ENCODE data around the gene FCGBP.
"Not testable (repeated sequence)": the region's sequence is repeated elsewhere in the genome, so short reads cannot be mapped to it uniquely, and the experiment has no call there.

FCGBP gene

GRCh38 chr19:39934584-39935363, at the start of gene FCGBP:
FCGBP (minus strand) TSS chr19:39934634.
- no peak for TF ChIP-seq ZNF274 (IDR thresholded peaks at IDR 0.05; ENCODE audit: low read depth, low read length)
- no peak within 1 kb of the TSS for H3K4me3 ChIP-seq (ENCODE audit: low read length)

GRCh38 chr19:39983695-39984300, 49.4 kb upstream of the FCGBP start:
- no peak for TF ChIP-seq ZNF274 (IDR thresholded peaks at IDR 0.05; ENCODE audit: low read depth, low read length)
- H3K4me3 ChIP-seq (ENCODE audit: low read length), result no peak overlapping the region

GRCh38 chr19:39982883-39983282, 48.4 kb upstream of the FCGBP start:
- TF ChIP-seq ZNF274 (IDR thresholded peaks at IDR 0.05; ENCODE audit: low read depth, low read length), result no peak

DNA sequence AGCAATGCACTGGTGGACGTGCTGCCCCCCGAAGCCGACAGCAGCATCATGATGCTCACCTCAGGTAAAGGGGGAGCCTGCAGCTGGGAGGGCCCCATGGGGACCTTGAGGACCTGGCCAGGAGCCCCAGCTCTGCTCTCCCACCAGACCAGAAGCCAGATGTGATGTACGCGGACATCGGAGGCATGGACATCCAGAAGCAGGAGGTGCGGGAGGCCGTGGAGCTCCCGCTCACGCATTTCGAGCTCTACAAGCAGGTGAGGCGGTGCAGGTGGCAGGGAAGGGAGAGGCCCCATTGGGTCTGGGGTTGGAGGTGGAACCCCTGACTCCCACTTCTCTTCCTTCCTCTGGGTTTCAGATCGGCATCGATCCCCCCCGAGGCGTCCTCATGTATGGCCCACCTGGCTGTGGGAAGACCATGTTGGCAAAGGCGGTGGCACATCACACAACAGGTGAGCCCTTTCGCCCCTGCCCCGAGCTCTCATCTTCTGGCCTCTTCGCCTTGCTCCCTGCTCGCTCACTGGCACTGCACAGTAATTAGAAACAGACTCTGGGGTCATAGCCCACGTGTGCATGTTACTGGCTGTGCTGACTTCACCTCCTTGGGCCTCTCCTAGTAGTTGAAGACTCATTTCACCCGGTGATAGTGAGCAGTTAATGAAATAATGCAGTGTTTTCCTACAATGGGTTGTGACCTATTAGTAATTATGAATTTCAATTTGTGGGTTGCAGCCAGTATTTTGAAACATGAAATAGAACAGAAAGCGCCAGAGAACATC, 40.1 kb upstream of the FCGBP start:
- no peak overlapping the region for H3K4me3 ChIP-seq (ENCODE audit: low read length)
- TF ChIP-seq ZNF274 (IDR thresholded peaks at IDR 0.05; ENCODE audit: low read depth, low read length), result no peak

More at GRCh38 chr19:39982883-39983282, 48.4 kb upstream of the FCGBP start:
- no peak overlapping the region for H3K4me3 ChIP-seq (ENCODE audit: low read length)

DNA sequence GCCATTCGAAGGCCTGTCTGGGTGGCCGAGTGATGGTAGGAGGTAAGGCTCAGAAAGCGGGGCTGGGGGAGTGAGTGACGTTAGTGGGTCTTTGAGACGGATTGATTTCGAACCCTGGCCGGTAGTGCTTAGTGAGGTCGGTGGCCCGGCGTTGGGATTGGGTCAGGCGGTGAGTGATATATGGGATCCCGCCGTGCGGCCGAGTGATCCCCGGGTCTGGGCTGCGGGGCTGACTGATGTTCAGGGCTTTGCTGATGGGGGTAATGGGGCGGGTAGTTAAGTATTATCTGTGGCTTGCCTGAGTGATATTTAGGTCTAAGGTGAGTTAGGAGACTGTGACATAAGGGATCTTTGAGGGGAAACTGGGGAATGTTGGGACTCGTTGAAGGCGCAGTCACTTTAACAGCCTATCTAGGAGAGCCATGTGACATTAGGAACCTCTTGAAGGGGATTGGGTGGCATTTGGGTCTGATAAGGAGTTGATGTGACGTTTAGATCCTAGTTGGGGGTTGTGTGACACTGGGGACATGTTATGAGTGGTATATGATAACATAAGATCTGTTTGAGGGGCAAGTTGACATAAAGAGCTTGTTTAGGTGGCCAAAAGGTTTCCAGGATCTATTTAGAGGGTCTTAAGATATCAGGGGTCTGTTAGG, 37.1 kb upstream of the FCGBP start:
- H3K4me3 ChIP-seq (ENCODE audit: low read length), result peak overlapping the region; percentile 89
- no peak for TF ChIP-seq ZNF274 (IDR thresholded peaks at IDR 0.05; ENCODE audit: low read depth, low read length)

- peak within 1 kb of the TSS; percentile 89 for H3K4me3 ChIP-seq (ENCODE audit: low read length)
- no peak for TF ChIP-seq ZNF274 (IDR thresholded peaks at IDR 0.05; ENCODE audit: low read depth, low read length)
Observed at GRCh38 chr19:39970675-39971379, 36.4 kb upstream of the FCGBP start, which contains the start of gene PSMC4. PSMC4 (plus strand) TSS chr19:39971165; CDS start chr19:39971203, 38 bp downstream.

DNA sequence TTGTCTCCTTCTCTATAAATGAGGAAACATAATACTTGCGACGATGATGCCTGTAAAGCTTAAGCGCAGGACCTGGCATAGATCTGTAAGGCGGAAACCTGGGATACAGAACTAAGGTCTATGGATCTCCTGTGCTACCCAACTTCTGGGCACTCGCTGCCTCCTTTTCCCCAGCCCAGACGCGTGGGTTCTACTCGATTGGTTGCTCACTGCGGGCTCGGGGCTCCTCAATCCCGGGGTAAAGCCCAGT, 35.9 kb upstream of the FCGBP start:
- peak overlapping the region; percentile 74 for H3K4me3 ChIP-seq (ENCODE audit: low read length)
- TF ChIP-seq ZNF274 (IDR thresholded peaks at IDR 0.05; ENCODE audit: low read depth, low read length), result no peak

DNA sequence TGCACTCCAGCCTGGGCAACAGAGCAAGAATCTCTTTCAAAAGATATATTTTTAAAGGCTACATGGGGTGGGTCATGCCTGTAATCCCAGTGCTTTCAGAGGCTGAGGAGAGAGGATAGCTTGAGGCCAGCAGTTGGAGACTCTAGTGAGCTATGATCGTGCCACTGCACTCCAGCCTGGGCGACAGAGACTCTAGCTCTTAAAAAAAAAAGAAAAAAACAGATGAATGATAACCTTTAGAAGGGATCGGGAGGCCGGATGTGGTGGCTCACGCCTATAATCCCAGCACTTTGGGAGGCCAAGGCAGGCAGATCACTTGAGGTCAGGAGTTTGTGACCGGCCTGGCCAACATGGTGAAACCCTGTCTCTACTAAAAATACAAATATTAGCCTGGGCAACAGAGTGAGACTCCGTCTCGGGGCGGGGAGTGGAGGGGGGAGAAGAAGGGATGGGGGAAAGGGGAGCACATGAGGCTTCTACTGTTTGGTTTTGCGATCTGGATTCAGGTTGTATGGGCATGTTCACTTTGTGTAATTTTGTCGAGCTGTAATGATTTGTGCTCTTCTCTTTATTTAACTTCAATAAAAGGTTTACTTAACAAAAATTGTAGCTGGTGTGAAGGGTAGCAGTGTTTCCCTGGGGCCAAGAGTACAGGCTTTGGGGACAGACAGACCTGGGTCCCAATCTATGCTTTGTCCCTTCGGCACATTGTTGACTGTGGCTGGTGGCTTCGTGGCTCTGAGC, 35.4 kb upstream of the FCGBP start:
- peak overlapping the region; percentile 74 for H3K4me3 ChIP-seq (ENCODE audit: low read length)
- TF ChIP-seq ZNF274 (IDR thresholded peaks at IDR 0.05; ENCODE audit: low read depth, low read length), result no peak

GRCh38 chr19:39969266-39969665, 34.8 kb upstream of the FCGBP start:
- TF ChIP-seq ZNF274 (IDR thresholded peaks at IDR 0.05; ENCODE audit: low read depth, low read length), result no peak
- no peak overlapping the region; the same call in 1 of the 2 replicates for H3K4me3 ChIP-seq (ENCODE audit: low read length)

DNA sequence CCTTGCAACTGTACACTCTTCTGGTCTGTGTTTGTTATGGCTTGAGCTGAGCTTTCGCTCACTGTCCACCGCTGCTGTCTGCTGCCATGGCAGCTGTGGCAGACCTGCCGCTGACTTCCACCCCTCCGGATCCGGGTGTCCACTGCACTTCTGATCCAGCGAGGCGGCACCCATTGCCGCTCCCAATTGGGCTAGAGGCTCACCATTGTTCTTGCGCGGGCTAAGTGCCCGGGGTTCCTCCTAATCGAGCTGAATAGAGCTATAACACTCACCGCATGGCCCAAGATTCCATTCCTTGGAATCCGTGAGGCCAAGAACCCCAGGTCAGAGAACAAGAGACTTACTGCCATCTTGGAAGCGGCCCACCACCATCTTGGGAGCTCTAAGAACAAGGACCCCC, 34.4 kb upstream of the FCGBP start:
- no peak for TF ChIP-seq ZNF274 (IDR thresholded peaks at IDR 0.05; ENCODE audit: low read depth, low read length)
- no peak overlapping the region for H3K4me3 ChIP-seq (ENCODE audit: low read length)

- no peak for TF ChIP-seq ZNF274 (IDR thresholded peaks at IDR 0.05; ENCODE audit: low read depth, low read length)
- H3K4me3 ChIP-seq (ENCODE audit: low read length), result no peak overlapping the region
Observed at GRCh38 chr19:39967561-39967960, 33.1 kb upstream of the FCGBP start.

GRCh38 chr19:39966617-39967016, 32.2 kb upstream of the FCGBP start:
- H3K4me3 ChIP-seq (ENCODE audit: low read length), result no peak overlapping the region
- no peak for TF ChIP-seq ZNF274 (IDR thresholded peaks at IDR 0.05; ENCODE audit: low read depth, low read length)

GRCh38 chr19:39963898-39964297, 29.5 kb upstream of the FCGBP start:
- no peak overlapping the region for H3K4me3 ChIP-seq (ENCODE audit: low read length)
- no peak for TF ChIP-seq ZNF274 (IDR thresholded peaks at IDR 0.05; ENCODE audit: low read depth, low read length)

DNA sequence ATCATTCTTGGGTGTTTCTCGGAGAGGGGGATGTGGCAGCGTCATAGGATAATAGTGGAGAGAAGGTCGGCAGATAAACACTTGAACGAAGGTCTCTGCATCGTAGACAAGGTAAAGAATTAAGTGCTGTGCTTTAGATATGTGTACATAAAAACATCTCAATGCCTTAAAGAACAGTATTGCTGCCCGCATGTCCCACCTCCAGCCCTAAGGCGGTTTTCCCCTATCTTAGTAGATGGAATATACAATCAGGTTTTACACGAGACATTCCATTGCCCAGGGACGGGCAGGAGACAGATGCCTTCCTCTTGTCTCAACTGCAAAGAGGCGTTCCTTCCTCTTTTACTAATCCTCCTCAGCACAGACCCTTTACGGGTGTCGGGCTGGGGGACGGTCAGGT, 25.0 kb upstream of the FCGBP start:
- not testable (repeated sequence) for H3K4me3 ChIP-seq (ENCODE audit: low read length)

- not testable (repeated sequence) for H3K4me3 ChIP-seq (ENCODE audit: low read length)
Observed at GRCh38 chr19:39958942-39959341, 24.5 kb upstream of the FCGBP start.

GRCh38 chr19:39957886-39958285, 23.5 kb upstream of the FCGBP start:
- H3K4me3 ChIP-seq (ENCODE audit: low read length), result not testable (repeated sequence)
